Tibial nerve (tissue), 4 donors: ENCODE results near the gene UGT2B15. TPM values are rescaled to one million over a fixed set of nuclear protein-coding genes. Genes with fewer than 3 reads are reported as not detected.
"Not testable (repeated sequence)": the region's sequence is repeated elsewhere in the genome, so short reads cannot be mapped to it uniquely, and the experiment has no call there.

ENCODE experiments used
- DNase-seq, 2 donors: peaks; one replicate each; pipeline ENCODE4 v3.0.0-alpha.2; 2019; ENCODE audit warnings: low spot score in 2 of 2
- H3K27ac ChIP-seq, 4 donors: fragments of 200-600 bp; sonication (generic) in 3 of 4; one replicate each; pipeline ENCODE4 v1.5.1; 2017 to 2019; ENCODE audit warnings: mild to moderate bottlenecking in 1 of 4
- H3K27me3 ChIP-seq, 2 donors: fragments of 200-600 bp; sonication (generic) in 1 of 2; one replicate each; pipeline versions ENCODE4 v1.5.1 to v1.6.0; 2017 to 2019
- H3K36me3 ChIP-seq, 3 donors: fragments of 200-600 bp; sonication (generic); one replicate each; pipeline ENCODE4 v1.5.1; 2018 to 2019
- H3K4me1 ChIP-seq, 4 donors: fragments of 200-600 bp; sonication (generic) in 3 of 4; one replicate each; pipeline ENCODE4 v1.5.1; 2017 to 2019
- H3K4me3 ChIP-seq, 4 donors: fragments of 200-600 bp; sonication (generic) in 3 of 4; one replicate each; pipeline ENCODE4 v1.5.1; 2017 to 2019; ENCODE audit warnings: mild to moderate bottlenecking in 1 of 4, moderate library complexity in 1 of 4
- H3K9me3 ChIP-seq, 4 donors: fragments of 200-600 bp; sonication (generic) in 3 of 4; one replicate each; pipeline ENCODE4 v1.5.1; 2017 to 2019
- EP300 ChIP-seq, 2 donors: sonication (generic); formaldehyde crosslinking; IDR thresholded peaks; one replicate each; pipeline ENCODE4 v1.6.1; 2017; ENCODE audit warnings: antibody characterized with exemption in 2 of 2, mild to moderate bottlenecking in 1 of 2
- POLR2A ChIP-seq, 2 donors: fragments of 450-650 bp; IDR thresholded peaks; one replicate each; pipeline ENCODE4 v1.6.1; 2017; ENCODE audit warnings: antibody characterized with exemption in 2 of 2, mild to moderate bottlenecking in 2 of 2, moderate library complexity in 2 of 2
- WGBS, 2 donors: methylation state at CpG; one replicate each; pipeline ENCODE4 v1.1.5; 2018; 5-methylcytosine and 5-hydroxymethylcytosine counted together
- total RNA-seq, 4 donors: library from RNA; depleted of rRNA; stranded (reverse); fragments of >200 nt; gene quantifications; one replicate each; pipeline ENCODE4 v1.1.0, GENCODE V29; 2016
- TF ChIP-seq, protein P1 (sequence below), 5 experiments: fragments of 200-600 bp in 3 of 5; fragments of 450-650 bp in 2 of 5; sonication (generic) in 3 of 5; IDR thresholded peaks; one replicate each; pipeline ENCODE4 v1.5.1; 2016 to 2019; ENCODE audit warnings: antibody characterized with exemption in 5 of 5, mild to moderate bottlenecking in 3 of 5, moderate library complexity in 2 of 5

The UGT2B15 gene
- not detected for total RNA-seq

DNA sequence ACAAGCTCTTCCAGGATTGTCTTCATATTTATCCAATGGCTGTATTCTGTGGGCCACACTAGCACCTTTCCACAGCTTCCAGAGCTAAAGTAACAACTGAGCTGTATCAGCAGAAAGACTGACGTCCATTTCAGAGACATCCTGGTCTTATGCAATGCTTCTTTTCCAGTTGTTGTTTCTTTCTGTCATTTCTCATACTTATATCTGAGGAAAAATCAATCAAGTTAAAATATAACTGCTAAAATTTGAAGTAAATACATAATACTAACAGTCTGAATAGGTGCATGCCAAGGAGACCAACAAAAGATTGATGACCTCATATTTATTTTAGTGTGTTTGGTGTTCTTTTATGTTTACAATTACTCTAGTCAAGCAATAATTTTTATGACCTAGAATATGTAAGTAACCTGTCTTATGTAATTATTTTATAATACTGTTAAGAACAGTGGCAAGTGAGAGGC is at the start of gene UGT2B15:
TSS of gene UGT2B15 (minus strand) at position 174 of the 461 bp plus-strand sequence. CDS start at position 140, 34 bp downstream.
- H3K4me3 ChIP-seq, H3K27ac ChIP-seq, H3K9me3 ChIP-seq, H3K4me1 ChIP-seq, DNase-seq, H3K27me3 ChIP-seq, H3K36me3 ChIP-seq: not testable (repeated sequence)
- 64 to 71% methylated on average over 1 of the region's 1 CpG for WGBS, 2 donors

DNA sequence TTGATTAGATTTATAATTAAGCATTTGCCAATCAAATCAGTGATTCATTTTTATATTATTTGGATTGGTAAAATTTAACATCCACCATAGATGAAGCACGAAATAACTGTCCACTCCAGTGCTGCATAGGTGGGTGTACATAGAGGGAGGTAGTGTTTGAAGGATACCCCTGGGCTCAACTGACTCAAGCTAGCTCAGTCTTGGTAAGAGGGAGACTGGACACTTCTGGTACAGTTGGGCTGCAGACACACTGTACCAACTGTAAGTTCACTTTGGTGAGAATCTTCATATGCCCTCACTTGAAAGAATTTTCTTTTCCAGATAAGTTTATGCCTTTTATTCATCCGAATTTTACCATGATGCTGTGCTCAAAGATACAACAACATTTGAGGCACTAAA is 48.6 kb upstream of the UGT2B15 start:
- Histone ChIP-seq H3K36me3 (no peaks in the 10 kb centered on the region), H3K27me3 (no peaks in the 10 kb centered on the region), H3K9me3 (no peaks in the 10 kb centered on the region), H3K27ac (no peak overlapping the region), H3K4me1 (no peaks in the 10 kb centered on the region), H3K4me3 (no peak overlapping the region)
- WGBS, 2 donors: 82 to 89% methylated on average over 2 of the region's 2 CpGs
- TF ChIP-seq, protein P1, sequence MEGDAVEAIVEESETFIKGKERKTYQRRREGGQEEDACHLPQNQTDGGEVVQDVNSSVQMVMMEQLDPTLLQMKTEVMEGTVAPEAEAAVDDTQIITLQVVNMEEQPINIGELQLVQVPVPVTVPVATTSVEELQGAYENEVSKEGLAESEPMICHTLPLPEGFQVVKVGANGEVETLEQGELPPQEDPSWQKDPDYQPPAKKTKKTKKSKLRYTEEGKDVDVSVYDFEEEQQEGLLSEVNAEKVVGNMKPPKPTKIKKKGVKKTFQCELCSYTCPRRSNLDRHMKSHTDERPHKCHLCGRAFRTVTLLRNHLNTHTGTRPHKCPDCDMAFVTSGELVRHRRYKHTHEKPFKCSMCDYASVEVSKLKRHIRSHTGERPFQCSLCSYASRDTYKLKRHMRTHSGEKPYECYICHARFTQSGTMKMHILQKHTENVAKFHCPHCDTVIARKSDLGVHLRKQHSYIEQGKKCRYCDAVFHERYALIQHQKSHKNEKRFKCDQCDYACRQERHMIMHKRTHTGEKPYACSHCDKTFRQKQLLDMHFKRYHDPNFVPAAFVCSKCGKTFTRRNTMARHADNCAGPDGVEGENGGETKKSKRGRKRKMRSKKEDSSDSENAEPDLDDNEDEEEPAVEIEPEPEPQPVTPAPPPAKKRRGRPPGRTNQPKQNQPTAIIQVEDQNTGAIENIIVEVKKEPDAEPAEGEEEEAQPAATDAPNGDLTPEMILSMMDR (IDR thresholded peaks at IDR 0.05): no peak
- TF ChIP-seq POLR2A (IDR thresholded peaks at IDR 0.05) (no peak), EP300 (IDR thresholded peaks at IDR 0.05) (no peak)
- DNase-seq: no peak

DNA sequence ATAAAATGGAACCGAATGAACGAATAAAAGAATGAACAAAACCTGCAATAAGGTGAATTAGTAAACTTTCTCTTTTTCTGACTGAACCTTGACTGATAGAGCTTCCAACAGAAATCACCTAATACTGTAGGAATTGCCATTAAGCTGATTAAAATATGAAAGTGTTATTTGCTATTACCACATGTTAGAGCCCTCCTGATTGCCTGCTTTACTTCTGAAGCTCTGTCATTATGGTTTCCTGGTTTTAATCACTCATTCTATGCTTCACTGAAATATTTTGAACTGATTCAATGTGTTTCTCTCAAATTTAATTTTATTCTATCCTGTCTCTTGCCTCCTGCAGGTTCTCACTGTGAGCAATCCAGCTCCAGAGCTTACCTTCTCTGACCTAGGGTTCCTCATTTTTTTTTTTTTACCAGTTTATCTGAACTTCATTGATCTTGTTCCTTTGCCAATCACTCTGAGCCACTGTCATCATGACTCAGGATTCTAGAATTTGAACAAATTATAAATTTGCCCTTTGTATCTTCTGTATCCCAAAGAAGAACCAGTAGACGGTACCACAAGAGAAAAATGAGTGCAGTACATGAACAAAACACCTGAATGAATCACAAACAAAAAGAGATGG is 48.1 kb upstream of the UGT2B15 start:
- TF ChIP-seq, protein P1 (IDR thresholded peaks at IDR 0.05): no peak
- TF ChIP-seq POLR2A (IDR thresholded peaks at IDR 0.05) (no peak), EP300 (IDR thresholded peaks at IDR 0.05) (no peak)
- no peak for DNase-seq
- no peaks in the 10 kb centered on the region for H3K9me3 ChIP-seq
- no peak overlapping the region for H3K4me3 ChIP-seq
- no peaks in the 10 kb centered on the region for H3K4me1 ChIP-seq
- H3K27ac ChIP-seq: no peak overlapping the region
- H3K27me3 ChIP-seq: no peaks in the 10 kb centered on the region
- WGBS, 2 donors: 80 to 89% methylated on average over 3 of the region's 3 CpGs
- no peaks in the 10 kb centered on the region for H3K36me3 ChIP-seq

DNA sequence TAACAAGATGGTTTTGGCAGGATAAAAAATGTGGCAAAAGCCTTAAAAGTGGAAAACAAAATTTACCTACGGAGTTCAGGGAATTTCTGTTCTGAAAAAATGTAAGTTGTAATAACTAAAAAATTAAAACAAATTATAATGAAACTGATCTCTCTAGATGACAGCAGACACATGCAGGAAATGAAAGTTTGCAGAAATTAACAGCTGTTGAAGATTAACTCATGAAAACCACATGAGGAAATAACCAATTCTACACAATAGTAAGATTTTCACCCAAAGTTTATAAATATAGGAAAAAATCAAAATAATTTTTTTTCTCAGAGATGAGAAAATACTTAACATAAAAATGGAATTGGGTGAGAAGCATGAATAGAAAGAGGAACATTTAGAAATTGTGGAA is 47.5 kb upstream of the UGT2B15 start:
- whole genome bisulfite sequencing, 2 donors: 87 to 91% methylated on average over 1 of the region's 1 CpG
- H3K27ac ChIP-seq: no peak overlapping the region
- no peaks in the 10 kb centered on the region for H3K4me1 ChIP-seq

DNA sequence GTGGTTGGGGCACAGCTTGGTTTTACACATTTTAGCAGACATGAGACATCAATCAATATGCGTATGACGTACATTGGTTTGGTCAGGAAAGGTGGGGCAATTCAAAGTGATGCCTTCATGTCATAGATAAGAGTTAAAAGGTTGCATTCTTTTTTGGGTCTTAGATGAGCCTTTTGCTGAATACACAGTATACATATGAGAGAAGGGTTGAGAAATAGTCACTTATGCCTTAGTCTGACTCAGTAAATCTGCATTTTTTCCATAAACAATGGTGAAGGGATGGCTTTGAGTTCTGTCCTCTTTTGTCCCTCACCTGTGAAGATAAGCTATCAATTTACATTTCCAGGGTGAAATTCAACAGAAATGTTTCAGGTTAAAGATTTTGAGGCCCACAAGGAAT is 43.9 kb upstream of the UGT2B15 start:
- no peak overlapping the region for H3K27ac ChIP-seq
- H3K4me1 ChIP-seq: no peaks in the 10 kb centered on the region
- TF ChIP-seq POLR2A (IDR thresholded peaks at IDR 0.05) (no peak), EP300 (IDR thresholded peaks at IDR 0.05) (no peak)
- TF ChIP-seq, protein P1 (IDR thresholded peaks at IDR 0.05): no peak
- DNase-seq: no peak
- no peaks in the 10 kb centered on the region for H3K36me3 ChIP-seq
- 94 to 97% methylated on average over 2 of the region's 2 CpGs for WGBS, 2 donors
- H3K9me3 ChIP-seq: no peaks in the 10 kb centered on the region
- no peak overlapping the region for H3K4me3 ChIP-seq
- H3K27me3 ChIP-seq: no peaks in the 10 kb centered on the region

More for the DNA sequence above, 47.5 kb upstream of the UGT2B15 start:
- no peak for DNase-seq
- Histone ChIP-seq H3K36me3 (no peaks in the 10 kb centered on the region), H3K4me3 (no peak overlapping the region), H3K9me3 (no peaks in the 10 kb centered on the region), H3K27me3 (no peaks in the 10 kb centered on the region)
- TF ChIP-seq, protein P1 (IDR thresholded peaks at IDR 0.05): no peak
- TF ChIP-seq POLR2A (IDR thresholded peaks at IDR 0.05): no peak
- TF ChIP-seq EP300 (IDR thresholded peaks at IDR 0.05): no peak
